GM12874 (cell line): ENCODE results near the gene RPS6KC1.

Experiments used
- TF ChIP-seq, protein P1 (sequence below): IDR thresholded peaks from 2 replicates; pipeline ENCODE4 v1.5.1; 2011; ENCODE audit warnings: low read depth, mild to moderate bottlenecking, control low read depth, low read length, moderate library complexity; ENCODE audit not compliant: insufficient read depth

The RPS6KC1 gene, protein sequence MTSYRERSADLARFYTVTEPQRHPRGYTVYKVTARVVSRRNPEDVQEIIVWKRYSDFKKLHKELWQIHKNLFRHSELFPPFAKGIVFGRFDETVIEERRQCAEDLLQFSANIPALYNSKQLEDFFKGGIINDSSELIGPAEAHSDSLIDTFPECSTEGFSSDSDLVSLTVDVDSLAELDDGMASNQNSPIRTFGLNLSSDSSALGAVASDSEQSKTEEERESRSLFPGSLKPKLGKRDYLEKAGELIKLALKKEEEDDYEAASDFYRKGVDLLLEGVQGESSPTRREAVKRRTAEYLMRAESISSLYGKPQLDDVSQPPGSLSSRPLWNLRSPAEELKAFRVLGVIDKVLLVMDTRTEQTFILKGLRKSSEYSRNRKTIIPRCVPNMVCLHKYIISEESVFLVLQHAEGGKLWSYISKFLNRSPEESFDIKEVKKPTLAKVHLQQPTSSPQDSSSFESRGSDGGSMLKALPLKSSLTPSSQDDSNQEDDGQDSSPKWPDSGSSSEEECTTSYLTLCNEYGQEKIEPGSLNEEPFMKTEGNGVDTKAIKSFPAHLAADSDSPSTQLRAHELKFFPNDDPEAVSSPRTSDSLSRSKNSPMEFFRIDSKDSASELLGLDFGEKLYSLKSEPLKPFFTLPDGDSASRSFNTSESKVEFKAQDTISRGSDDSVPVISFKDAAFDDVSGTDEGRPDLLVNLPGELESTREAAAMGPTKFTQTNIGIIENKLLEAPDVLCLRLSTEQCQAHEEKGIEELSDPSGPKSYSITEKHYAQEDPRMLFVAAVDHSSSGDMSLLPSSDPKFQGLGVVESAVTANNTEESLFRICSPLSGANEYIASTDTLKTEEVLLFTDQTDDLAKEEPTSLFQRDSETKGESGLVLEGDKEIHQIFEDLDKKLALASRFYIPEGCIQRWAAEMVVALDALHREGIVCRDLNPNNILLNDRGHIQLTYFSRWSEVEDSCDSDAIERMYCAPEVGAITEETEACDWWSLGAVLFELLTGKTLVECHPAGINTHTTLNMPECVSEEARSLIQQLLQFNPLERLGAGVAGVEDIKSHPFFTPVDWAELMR

DNA sequence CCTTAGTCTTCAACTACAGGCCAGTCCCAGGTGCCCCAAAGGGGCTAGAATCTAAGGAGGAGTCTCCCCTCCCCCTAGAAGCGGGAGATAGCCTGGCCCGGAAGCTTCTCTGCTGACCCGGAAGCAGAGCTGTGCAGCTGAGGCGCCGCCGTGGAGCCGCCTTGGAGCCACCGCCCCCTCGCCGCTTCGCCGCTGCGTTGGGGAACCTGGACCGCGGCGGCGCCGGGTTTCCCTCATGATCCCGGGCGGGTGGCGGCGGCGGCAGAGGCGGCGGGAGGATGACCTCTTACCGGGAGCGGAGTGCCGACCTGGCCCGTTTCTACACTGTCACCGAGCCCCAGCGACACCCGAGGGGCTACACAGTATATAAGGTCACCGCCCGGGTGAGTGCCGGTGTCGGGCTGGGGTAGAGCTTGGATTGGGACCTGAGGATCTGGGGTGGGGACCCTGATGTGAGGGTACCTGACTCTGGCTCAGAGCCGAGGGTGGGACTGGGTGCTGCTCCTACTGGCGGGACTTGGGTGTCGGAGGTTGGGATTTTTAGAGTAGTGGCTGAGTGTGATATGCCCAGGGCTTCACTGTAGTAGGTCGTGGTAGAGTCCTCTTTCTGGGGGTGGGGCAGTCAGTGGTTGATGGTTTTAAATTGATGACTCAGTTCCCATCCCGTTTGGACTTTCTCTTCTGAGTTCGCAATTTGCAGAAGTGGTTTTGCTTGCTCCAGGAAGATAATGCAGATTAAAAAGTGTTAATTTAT lies at the start of gene RPS6KC1:
Gene RPS6KC1, plus strand, starts transcription at position 115 of the 754 bp plus-strand sequence. Its CDS starts 164 bp downstream, at position 279.
- TF ChIP-seq, protein P1, sequence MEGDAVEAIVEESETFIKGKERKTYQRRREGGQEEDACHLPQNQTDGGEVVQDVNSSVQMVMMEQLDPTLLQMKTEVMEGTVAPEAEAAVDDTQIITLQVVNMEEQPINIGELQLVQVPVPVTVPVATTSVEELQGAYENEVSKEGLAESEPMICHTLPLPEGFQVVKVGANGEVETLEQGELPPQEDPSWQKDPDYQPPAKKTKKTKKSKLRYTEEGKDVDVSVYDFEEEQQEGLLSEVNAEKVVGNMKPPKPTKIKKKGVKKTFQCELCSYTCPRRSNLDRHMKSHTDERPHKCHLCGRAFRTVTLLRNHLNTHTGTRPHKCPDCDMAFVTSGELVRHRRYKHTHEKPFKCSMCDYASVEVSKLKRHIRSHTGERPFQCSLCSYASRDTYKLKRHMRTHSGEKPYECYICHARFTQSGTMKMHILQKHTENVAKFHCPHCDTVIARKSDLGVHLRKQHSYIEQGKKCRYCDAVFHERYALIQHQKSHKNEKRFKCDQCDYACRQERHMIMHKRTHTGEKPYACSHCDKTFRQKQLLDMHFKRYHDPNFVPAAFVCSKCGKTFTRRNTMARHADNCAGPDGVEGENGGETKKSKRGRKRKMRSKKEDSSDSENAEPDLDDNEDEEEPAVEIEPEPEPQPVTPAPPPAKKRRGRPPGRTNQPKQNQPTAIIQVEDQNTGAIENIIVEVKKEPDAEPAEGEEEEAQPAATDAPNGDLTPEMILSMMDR: no peak

DNA sequence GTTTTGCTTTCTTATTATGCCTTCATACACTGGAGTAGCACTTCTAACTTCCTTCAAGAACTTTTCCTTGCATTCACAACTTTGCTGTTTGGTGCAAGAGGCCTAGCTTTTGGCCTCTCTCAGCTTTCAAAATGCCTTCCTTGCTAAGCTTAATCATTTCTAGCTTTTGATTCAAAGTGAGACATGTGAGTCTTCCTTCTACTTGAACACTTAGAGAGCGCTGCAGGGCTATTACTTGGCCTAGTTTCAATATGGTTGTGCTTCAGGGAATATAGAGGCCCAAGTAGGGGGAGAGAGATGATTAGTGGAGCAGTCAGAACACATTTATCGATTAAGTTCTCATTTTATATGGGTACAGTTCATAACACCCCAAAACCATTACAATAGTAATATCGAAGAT lies 47.8 kb upstream of the RPS6KC1 start:
- TF ChIP-seq, protein P1: no peak

DNA sequence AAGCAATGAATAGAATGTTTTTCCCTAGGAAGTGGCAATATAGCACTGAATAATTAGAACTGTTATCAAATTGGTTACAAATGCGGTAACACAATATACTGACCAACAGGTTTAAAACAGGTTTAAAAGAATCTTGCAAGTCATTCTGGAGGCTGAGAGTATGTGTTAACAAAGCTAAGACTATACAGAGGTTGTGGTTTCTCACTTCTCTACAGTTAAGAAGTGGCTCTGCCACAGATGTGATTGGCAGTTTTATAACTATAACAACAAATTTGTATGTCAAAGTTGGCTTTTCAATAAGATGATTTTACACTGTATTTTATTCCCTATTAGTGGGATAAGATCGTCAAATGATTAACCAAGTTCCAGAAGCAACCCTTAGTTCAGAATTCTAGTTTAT lies 42.5 kb upstream of the RPS6KC1 start:
- TF ChIP-seq, protein P1: no peak

DNA sequence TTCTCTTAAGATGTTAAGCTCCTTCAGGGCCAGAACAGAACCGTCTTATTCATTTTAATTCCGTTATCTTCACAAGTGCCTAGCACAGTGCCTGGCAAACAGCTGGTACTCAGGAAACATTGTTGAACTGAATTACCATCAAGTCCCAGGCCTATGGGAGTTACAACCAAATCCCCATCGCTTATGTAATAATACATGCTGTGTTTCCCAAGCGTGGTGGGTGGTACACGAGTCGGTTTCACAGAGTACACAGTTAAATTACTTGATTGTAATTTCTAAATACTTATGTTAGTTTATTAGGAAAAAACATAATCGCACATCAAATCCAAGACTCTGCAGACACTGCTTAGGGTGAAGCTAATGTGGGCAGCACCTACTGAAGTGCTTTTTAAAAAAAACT lies 36.4 kb upstream of the RPS6KC1 start:
- TF ChIP-seq, protein P1: no peak

DNA sequence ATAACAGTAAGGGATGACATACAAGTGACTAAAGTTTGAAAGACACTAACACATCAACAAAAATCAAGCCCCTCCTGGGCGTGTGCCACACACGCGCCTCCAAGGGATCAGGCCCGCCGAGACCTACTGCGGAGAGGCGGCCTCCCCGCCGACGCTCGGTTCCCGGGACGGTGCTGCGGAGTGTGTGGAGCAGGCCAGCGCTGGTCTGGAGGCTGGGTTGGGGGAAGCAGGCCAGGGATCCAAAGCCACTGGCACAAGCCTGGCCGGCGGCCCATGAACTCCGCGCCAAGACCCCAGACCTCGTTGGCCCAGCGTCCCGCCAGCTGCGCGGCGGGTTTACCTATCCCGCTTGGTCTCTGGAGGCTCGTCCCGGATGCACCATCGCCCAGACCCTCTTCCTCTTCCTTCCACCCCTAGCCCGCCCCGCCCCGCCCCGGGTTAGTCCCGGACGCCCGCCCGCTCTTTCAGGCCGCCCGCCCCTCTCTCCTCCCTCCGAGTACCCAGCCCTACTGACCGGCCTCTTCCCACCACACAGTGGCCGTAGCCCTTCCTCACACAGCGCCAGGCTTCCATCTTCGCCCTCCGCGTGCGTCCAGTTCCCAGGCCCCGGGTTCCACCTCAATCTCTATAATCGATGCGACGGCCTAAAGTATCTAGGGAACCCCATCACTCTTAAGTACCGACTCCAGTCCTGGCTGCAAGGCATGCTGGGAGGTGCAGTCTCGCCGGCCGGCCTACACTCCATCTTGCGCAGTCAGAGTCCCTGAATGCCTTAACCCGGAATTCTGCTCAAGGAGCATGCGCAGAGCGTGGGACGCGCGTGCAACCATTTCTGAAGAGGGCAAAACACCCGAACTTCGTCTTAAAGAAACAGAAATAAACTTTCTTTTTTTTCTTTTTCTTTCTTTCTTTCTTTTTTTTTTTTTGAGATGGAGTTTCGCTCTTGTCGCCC lies 35.7 kb upstream of the RPS6KC1 start, which contains the start of gene ANGEL2:
Gene ANGEL2, minus strand, starts transcription at position 769 of the 952 bp plus-strand sequence. Its CDS starts 196 bp downstream, at position 573.
- TF ChIP-seq, protein P1: no peak
